HepG2 (cell line): ENCODE measurements around the gene SULT6B1. TPM values are rescaled to one million over a fixed set of nuclear protein-coding genes. Genes with fewer than 3 reads are reported as not detected.
A peak's percentile ranks its signal among the peaks of the same experiment; 100 is the strongest.

Source experiments
- DNMT1 ChIP-seq: sonication (generic); formaldehyde crosslinking; IDR thresholded peaks from 2 replicates; pipeline ENCODE4 v1.5.1; 2020; ENCODE audit warnings: mild to moderate bottlenecking, missing genetic modification reagents
- HDAC6 ChIP-seq: fragments of 200-600 bp; sonication (generic); IDR thresholded peaks from 2 replicates; pipeline ENCODE4 v1.7.0; 2017; ENCODE audit warnings: mild to moderate bottlenecking, antibody characterized with exemption, low read length, low read depth
- KAT2B ChIP-seq: fragments of 150-350 bp; IDR thresholded peaks from 2 replicates; pipeline ENCODE4 v1.6.1; 2014; ENCODE audit warnings: low read depth, low read length, borderline replicate concordance
- MXD3 ChIP-seq: IDR thresholded peaks from 2 replicates; pipeline ENCODE4 v1.6.1; 2016; ENCODE audit warnings: mild to moderate bottlenecking, missing biosample characterization, missing genetic modification reagents
- NFAT5 ChIP-seq: sonication (generic); formaldehyde crosslinking; IDR thresholded peaks from 2 replicates; pipeline ENCODE4 v1.4.0; 2020; ENCODE audit warnings: missing genetic modification reagents
- NFE2 ChIP-seq: sonication (generic); formaldehyde crosslinking; IDR thresholded peaks from 2 replicates; pipeline ENCODE4 v1.4.0; 2020; ENCODE audit warnings: missing genetic modification reagents
- SRSF1 ChIP-seq: fragments of 200-400 bp; formaldehyde crosslinking; optimal IDR thresholded peaks from 2 replicates; pipeline ENCODE3; 2017; ENCODE audit warnings: mild to moderate bottlenecking, low read depth, low read length, moderate library complexity
- ZFP36L2 ChIP-seq: sonication (generic); formaldehyde crosslinking; IDR thresholded peaks from 2 replicates; pipeline ENCODE4 v1.4.0; 2020; ENCODE audit warnings: missing genetic modification reagents
- ZNF225 ChIP-seq: sonication (generic); formaldehyde crosslinking; IDR thresholded peaks from 2 replicates; pipeline ENCODE4 v1.4.0; 2020; ENCODE audit warnings: mild to moderate bottlenecking, missing genetic modification reagents
- ZNF337 ChIP-seq: sonication (generic); formaldehyde crosslinking; IDR thresholded peaks from 2 replicates; pipeline ENCODE4 v1.5.1; 2020; ENCODE audit warnings: missing genetic modification reagents, low read depth, mild to moderate bottlenecking, borderline replicate concordance
- ZNF451 ChIP-seq: sonication (generic); formaldehyde crosslinking; IDR thresholded peaks from 2 replicates; pipeline ENCODE4 v1.5.0; 2020; ENCODE audit warnings: mild to moderate bottlenecking, missing genetic modification reagents
- polyA plus RNA-seq, 8 experiments: library from polyadenylated mRNA; depleted of rRNA in 3 of 8; stranded (reverse) in 7 of 8; unstranded in 1 of 8; fragments of >200 nt; fragmentation: Illumina TruSeq in 4 of 8; extraction: Trizol in 4 of 8; gene quantifications; 2 replicates each; pipeline versions ENCODE4 v1.2.1 to v1.2.3, GENCODE V29; 2011 to 2016; ENCODE audit warnings: low read depth in 4 of 8, missing spikeins in 1 of 8, mixed read lengths in 1 of 8; ENCODE audit not compliant: insufficient read depth in 1 of 8
- total RNA-seq, 5 experiments: library from RNA; depleted of rRNA; stranded (reverse); fragments of >200 nt; fragmentation: Illumina TruSeq; extraction: Trizol; gene quantifications; 2 replicates each; pipeline ENCODE4 v1.2.3, GENCODE V29; 2016; ENCODE audit warnings: low read depth in 1 of 5
- TF ChIP-seq, protein P1 (sequence below): sonication (generic); formaldehyde crosslinking; IDR thresholded peaks from 2 replicates; pipeline ENCODE4 v1.5.0; 2020; ENCODE audit warnings: missing genetic modification reagents
- TF ChIP-seq, protein P2 (sequence below): sonication (generic); formaldehyde crosslinking; IDR thresholded peaks from 2 replicates; pipeline ENCODE4 v1.5.1; 2020; ENCODE audit warnings: mild to moderate bottlenecking, missing genetic modification reagents, moderate library complexity
- TF ChIP-seq, protein P3 (sequence below): sonication (generic); formaldehyde crosslinking; IDR thresholded peaks from 2 replicates; pipeline ENCODE4 v1.4.0; 2020; ENCODE audit warnings: missing genetic modification reagents, borderline replicate concordance

The SULT6B1 gene
- total and polyA plus RNA-seq, 2 of the 13 experiments (the other 11 are each of a cell fraction or from before 2014, with no cell fraction given) = not detected

DNA sequence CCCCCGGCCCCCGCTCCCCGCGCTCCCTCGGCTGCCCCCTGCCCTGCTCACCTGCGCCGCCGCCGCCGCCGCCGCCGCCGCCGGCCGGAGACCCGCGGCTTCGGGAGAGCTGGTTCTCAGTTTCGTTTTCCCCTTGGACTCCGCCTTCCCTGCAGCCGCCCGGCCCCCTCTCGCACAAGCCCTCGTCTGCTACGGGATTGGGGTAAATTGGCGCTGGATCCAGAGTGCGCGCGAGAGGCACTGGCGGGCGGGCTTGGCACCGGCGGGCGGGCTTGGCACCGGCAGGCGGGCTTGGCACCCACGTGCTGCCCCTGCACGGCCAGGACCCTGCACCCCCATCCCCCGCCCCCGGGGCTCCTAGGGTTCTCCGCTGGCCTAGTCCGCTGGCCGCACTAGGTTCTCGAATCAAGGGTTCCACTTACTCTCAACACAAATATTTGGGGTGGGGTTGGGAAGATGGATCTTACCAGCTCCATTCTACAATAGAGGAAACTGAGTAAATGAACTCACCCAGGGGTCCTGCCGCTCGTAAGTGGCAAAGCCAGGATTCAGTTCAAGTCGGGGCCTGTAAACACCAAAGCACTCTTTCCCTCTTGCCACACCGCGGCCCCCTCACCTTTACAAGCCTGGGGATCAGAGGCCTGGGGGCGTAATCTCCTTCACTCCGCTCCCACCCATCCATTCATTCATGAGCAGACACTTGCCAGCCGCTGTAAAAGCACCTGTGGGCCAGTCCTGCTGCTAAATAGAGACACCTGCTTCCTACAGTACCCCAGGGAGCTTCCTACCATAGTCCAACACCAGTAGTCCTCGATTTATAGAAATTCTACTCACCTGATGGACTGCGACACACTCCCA is 31.4 kb downstream of the SULT6B1 start, which contains the start of gene EIF2AK2 (continued):
- TF ChIP-seq, protein P1, sequence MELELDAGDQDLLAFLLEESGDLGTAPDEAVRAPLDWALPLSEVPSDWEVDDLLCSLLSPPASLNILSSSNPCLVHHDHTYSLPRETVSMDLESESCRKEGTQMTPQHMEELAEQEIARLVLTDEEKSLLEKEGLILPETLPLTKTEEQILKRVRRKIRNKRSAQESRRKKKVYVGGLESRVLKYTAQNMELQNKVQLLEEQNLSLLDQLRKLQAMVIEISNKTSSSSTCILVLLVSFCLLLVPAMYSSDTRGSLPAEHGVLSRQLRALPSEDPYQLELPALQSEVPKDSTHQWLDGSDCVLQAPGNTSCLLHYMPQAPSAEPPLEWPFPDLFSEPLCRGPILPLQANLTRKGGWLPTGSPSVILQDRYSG (CRISPR knock-in tag) = peak; percentile 23; the same call in 1 of the 2 replicates
- TF ChIP-seq ZNF225 (CRISPR knock-in tag) (no peak), NFAT5 (CRISPR knock-in tag) (no peak), NFE2 (no peak), SRSF1 (no peak), ZNF337 (CRISPR knock-in tag) (peak; percentile 75; the same call in 1 of the 2 replicates), ZNF451 (CRISPR knock-in tag) (no peak), ZFP36L2 (CRISPR knock-in tag) (no peak), DNMT1 (no peak; the same call in 1 of the 2 replicates), KAT2B (no peak), MXD3 (CRISPR knock-in tag) (peak; percentile 82; the same call in 1 of the 2 replicates), HDAC6 (no peak)
- TF ChIP-seq, protein P2, sequence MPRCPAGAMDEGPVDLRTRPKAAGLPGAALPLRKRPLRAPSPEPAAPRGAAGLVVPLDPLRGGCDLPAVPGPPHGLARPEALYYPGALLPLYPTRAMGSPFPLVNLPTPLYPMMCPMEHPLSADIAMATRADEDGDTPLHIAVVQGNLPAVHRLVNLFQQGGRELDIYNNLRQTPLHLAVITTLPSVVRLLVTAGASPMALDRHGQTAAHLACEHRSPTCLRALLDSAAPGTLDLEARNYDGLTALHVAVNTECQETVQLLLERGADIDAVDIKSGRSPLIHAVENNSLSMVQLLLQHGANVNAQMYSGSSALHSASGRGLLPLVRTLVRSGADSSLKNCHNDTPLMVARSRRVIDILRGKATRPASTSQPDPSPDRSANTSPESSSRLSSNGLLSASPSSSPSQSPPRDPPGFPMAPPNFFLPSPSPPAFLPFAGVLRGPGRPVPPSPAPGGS (CRISPR knock-in tag) = no peak; the same call in 1 of the 2 replicates
- TF ChIP-seq, protein P3, sequence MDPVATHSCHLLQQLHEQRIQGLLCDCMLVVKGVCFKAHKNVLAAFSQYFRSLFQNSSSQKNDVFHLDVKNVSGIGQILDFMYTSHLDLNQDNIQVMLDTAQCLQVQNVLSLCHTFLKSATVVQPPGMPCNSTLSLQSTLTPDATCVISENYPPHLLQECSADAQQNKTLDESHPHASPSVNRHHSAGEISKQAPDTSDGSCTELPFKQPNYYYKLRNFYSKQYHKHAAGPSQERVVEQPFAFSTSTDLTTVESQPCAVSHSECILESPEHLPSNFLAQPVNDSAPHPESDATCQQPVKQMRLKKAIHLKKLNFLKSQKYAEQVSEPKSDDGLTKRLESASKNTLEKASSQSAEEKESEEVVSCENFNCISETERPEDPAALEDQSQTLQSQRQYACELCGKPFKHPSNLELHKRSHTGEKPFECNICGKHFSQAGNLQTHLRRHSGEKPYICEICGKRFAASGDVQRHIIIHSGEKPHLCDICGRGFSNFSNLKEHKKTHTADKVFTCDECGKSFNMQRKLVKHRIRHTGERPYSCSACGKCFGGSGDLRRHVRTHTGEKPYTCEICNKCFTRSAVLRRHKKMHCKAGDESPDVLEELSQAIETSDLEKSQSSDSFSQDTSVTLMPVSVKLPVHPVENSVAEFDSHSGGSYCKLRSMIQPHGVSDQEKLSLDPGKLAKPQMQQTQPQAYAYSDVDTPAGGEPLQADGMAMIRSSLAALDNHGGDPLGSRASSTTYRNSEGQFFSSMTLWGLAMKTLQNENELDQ (CRISPR knock-in tag) = no peak
